Measurements from ENCODE around the gene PPP2R2D. TPM values are rescaled to one million over a fixed set of nuclear protein-coding genes. Genes with fewer than 3 reads are reported as not detected.
A peak's percentile ranks its signal among the peaks of the same experiment; 100 is the strongest.
"Not testable (repeated sequence)": the region's sequence is repeated elsewhere in the genome, so short reads cannot be mapped to it uniquely, and the experiment has no call there.

PPP2R2D gene
- total RNA-seq, 1 experiment from 2014 or later, result 35.1 TPM

DNA sequence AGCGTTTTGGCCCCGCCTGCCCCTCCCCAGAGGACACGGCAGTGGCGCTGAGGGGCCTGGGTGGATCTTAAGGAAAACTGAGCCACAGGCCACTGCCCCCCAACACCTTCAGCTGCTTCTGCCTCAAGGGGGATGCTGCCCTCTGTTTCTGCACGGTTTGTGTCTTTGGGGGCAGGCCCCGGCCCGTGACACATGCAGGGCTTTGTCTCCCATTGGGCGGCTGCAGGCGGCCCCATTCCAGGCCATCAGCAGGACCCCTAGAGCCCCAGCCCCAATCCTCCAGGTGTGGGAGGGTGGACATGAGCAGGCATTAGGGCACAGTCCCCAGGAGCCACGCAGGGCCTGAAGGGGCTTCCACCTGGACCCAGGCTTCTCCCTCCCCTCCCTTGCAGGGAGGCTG lies 25.3 kb upstream of the PPP2R2D start:
- no peak overlapping the region for H3K27ac ChIP-seq
- no peak for DNase-seq
- H3K36me3 ChIP-seq, result no peaks in the 10 kb centered on the region
- no peaks in the 10 kb centered on the region for H3K9me3 ChIP-seq (replicated peaks)
- no peaks in the 10 kb centered on the region for H3K27me3 ChIP-seq
- no peaks in the 10 kb centered on the region for H3K4me1 ChIP-seq
- no peak overlapping the region for H3K4me3 ChIP-seq

DNA sequence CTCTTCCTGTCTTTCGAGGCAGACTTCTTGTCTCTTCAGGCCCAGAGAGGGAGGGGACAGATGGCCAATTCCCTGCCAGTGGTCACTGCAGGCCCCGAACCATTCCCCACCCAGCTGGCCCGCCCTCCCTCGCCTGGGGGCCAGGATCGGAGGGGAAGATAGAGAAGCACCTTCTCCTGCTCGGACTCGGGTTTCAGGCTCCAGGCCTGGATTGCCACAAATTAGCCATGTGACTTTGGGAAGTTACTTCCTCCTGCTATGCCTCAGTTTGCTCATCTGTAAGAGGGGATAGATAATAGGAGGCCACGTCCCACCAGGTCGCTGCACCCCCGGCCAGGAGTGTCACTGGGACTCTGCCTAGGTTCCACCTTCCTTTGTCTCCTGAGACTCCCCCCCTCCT lies 24.8 kb upstream of the PPP2R2D start:
- Histone ChIP-seq H3K4me1 (no peaks in the 10 kb centered on the region), H3K27ac (no peak overlapping the region), H3K36me3 (no peaks in the 10 kb centered on the region), H3K4me3 (no peak overlapping the region), H3K9me3 (replicated peaks) (no peaks in the 10 kb centered on the region), H3K27me3 (no peaks in the 10 kb centered on the region)
- DNase-seq, result no peak

- no peaks in the 10 kb centered on the region for H3K36me3 ChIP-seq
- no peak overlapping the region for H3K4me3 ChIP-seq
- H3K4me1 ChIP-seq, result no peaks in the 10 kb centered on the region
- no peak overlapping the region for H3K27ac ChIP-seq
- H3K9me3 ChIP-seq (replicated peaks), result no peaks in the 10 kb centered on the region
- H3K27me3 ChIP-seq, result no peaks in the 10 kb centered on the region
- no peak for DNase-seq
Observed at GRCh38 chr10:131876508-131876907, 24.3 kb upstream of the PPP2R2D start.

DNA sequence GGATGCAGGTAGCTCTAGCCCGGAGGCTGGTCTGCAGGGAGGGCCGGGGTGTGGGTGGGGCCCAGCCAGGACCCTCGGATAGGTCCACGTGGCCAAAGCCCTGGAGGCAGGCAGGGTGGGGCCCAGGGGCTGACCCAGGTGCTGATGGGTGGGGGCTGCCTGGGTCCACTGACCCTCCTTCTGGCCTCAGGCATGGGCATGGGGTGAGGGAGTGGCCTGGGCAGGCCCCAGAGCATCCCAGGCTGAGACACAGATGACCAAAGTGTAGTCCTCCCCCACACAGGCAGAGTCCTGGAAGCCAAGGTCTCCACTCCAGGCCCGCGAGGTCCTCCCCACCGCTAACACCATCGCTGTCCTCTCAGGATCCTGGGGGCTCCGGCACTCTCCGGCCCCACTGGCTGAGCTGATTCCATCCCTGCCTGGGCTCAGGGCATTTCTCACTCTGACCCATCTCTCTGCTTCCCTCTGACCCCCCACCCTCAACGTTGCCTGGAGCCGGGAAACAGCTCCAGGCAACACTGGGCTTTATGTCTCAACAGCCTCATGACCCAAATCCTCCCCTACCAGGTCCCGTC lies 20.7 kb upstream of the PPP2R2D start:
- Histone ChIP-seq H3K27ac (no peak overlapping the region), H3K4me3 (no peak overlapping the region), H3K9me3 (replicated peaks) (no peaks in the 10 kb centered on the region), H3K27me3 (no peaks in the 10 kb centered on the region), H3K36me3 (no peaks in the 10 kb centered on the region), H3K4me1 (no peaks in the 10 kb centered on the region)
- DNase-seq, result no peak

GRCh38 chr10:131881104-131881880 lies 19.5 kb upstream of the PPP2R2D start:
- H3K4me1 ChIP-seq, result no peaks in the 10 kb centered on the region

DNA sequence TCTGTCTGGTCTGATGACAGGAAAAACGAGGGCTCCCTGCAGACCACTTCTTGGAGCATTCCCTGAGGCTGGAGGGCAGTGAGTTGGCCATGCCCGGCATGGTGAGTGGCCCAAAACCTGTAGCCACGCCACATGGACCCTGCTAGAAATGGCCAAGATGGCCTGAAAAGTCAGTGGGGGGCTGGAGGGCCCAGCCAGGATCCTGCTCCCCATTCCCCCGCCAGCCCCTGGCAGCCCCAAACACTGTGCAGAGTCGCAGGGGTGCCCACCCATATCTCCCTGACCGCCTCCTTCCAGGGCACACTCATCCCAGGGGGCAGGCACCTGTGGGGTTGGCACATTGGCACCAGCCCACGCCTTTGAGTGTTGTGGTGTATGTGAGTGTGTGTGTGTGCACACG lies 18.7 kb upstream of the PPP2R2D start:
- Histone ChIP-seq H3K4me1 (no peaks in the 10 kb centered on the region), H3K27ac (no peak overlapping the region), H3K27me3 (no peaks in the 10 kb centered on the region), H3K9me3 (replicated peaks) (no peaks in the 10 kb centered on the region), H3K4me3 (no peak overlapping the region), H3K36me3 (no peaks in the 10 kb centered on the region)
- no peak for DNase-seq

More at GRCh38 chr10:131881104-131881880, 19.5 kb upstream of the PPP2R2D start:
- Histone ChIP-seq H3K9me3 (replicated peaks) (no peaks in the 10 kb centered on the region), H3K36me3 (no peaks in the 10 kb centered on the region), H3K27me3 (no peaks in the 10 kb centered on the region), H3K4me3 (no peak overlapping the region), H3K27ac (no peak overlapping the region)
- no peak for DNase-seq

DNA sequence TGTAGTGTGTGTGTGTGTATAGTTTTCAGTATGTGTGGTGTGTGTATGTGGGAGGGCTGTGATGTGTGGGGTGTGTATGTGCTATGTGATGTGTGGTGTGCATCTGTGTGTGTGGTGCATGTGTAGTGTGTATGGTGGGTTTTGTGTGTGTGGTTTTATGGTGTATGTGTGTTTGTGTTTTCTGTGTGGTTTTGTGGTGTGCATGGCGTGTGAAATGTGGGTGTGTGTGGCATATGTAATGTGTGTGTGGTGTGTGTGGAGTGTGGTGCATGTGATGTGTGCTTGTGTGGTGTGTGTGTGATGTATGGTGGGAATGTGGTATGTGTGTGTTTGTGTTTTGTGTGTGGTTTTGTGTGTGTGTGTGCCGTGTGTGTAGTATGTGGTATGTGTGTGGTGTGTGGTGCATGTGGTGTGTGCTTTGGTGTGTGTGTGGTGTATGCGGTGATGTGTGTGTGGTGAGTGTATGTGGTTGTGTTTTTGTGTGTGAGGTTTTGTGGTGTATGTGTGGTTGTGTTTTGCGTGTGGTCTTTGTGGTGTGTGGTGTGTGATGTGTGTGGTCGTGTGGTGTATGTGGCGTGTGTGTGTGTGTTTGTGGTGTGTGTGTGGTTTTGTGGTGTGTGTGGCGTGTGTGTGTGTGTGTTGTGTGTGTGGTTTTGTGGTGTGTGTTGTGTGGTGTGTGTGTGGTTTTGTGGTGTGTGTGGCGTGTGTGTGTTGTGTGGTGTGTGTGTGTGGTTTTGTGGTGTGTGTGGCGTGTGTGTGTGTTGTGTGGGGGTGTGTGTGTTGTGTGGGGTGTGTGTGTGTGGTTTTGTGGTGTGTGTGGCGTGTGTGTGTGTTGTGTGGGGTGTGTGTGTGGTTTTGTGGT lies 18.0 kb upstream of the PPP2R2D start:
- Histone ChIP-seq H3K27me3 (no peaks in the 10 kb centered on the region), H3K9me3 (replicated peaks) (no peaks in the 10 kb centered on the region), H3K4me3 (no peak overlapping the region), H3K4me1 (no peaks in the 10 kb centered on the region), H3K36me3 (no peaks in the 10 kb centered on the region), H3K27ac (no peak overlapping the region)
- DNase-seq, result no peak

GRCh38 chr10:131883621-131884393 lies 17.0 kb upstream of the PPP2R2D start:
- not testable (repeated sequence) for H3K4me1 ChIP-seq; H3K9me3 ChIP-seq (replicated peaks); H3K27me3 ChIP-seq; DNase-seq; H3K36me3 ChIP-seq; H3K27ac ChIP-seq; H3K4me3 ChIP-seq

- H3K4me3 ChIP-seq, result no peak overlapping the region
- no peaks in the 10 kb centered on the region for H3K4me1 ChIP-seq
- peak; percentile 12 to 31 for DNase-seq
- H3K27me3 ChIP-seq, result no peaks in the 10 kb centered on the region
- no peaks in the 10 kb centered on the region for H3K9me3 ChIP-seq (replicated peaks)
- H3K36me3 ChIP-seq, result no peaks in the 10 kb centered on the region
- no peak overlapping the region for H3K27ac ChIP-seq
Observed at GRCh38 chr10:131885391-131886165, 15.2 kb upstream of the PPP2R2D start.

- H3K4me1 ChIP-seq, result no peaks in the 10 kb centered on the region
- H3K9me3 ChIP-seq (replicated peaks), result no peaks in the 10 kb centered on the region
- H3K27ac ChIP-seq, result no peak overlapping the region
- H3K4me3 ChIP-seq, result no peak overlapping the region
- H3K27me3 ChIP-seq, result no peaks in the 10 kb centered on the region
- H3K36me3 ChIP-seq, result no peaks in the 10 kb centered on the region
- no peak for DNase-seq
Observed at GRCh38 chr10:131886237-131886636, 14.6 kb upstream of the PPP2R2D start.

- H3K4me3 ChIP-seq, result no peak overlapping the region
- H3K9me3 ChIP-seq (replicated peaks), result no peaks in the 10 kb centered on the region
- DNase-seq, result no peak
- no peak overlapping the region for H3K27ac ChIP-seq
- H3K27me3 ChIP-seq, result no peaks in the 10 kb centered on the region
- no peaks in the 10 kb centered on the region for H3K36me3 ChIP-seq
- H3K4me1 ChIP-seq, result no peaks in the 10 kb centered on the region
Observed at GRCh38 chr10:131888186-131888604, 12.6 kb upstream of the PPP2R2D start.

DNA sequence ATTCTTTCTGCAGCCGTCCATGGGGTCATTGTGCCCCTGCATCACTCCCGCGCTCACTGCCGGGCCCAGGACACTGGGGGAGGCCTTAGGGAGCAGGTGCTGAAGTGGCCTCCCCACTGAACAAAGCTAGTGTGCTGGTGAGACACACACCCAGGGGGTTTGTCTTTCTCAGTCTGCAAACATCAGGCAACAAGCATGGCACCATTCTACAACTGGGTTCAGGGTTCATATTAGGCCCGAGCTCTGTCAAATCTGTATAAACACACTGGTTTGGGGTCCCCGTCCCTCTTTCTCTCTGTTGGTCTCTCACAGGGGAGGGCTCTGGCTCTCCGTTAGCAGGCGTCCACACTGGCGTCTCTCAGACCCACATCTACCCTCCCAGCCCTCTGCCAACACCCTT lies 11.1 kb upstream of the PPP2R2D start:
- no peak for DNase-seq
- no peak overlapping the region for H3K4me3 ChIP-seq
- H3K36me3 ChIP-seq, result no peaks in the 10 kb centered on the region
- H3K27ac ChIP-seq, result no peak overlapping the region
- no peaks in the 10 kb centered on the region for H3K4me1 ChIP-seq
- no peaks in the 10 kb centered on the region for H3K27me3 ChIP-seq
- H3K9me3 ChIP-seq (replicated peaks), result no peaks in the 10 kb centered on the region

DNA sequence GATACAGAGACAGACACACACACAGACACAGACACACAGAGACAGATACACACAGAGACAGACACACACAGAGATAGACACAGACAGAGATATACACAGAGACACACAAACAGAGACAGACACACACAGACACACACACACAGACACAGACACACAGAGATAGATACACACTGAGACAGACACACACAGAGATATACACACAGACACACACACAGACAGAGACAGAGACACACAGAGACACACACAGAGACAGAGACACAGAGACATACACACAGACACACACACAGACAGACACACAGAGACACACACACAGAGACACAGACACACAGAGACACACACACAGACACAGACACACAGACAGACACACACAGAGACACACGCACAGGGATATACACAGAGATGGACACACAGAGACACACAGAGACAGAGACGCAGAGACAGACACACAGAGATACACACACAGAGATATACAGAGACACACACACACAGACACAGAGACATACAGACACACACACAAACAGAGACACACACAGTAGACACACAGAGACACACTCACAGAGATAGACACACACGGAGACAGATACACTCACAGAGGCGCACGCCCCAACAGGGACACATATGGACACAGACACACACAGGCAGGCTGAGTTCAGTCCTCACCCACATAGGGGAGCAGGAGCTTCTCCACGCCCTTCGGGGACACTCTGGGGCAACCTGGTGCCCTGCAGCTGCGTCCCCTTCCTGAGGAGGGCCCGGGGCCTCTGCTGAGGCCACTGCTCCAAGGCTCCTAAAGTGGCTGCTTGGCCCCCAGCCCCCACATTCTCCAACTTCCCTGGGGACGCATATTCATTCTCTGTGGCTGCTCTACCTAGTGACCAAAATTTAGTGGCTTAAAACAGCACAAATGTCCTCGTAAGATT lies 10.3 kb upstream of the PPP2R2D start:
- H3K4me1 ChIP-seq, result no peaks in the 10 kb centered on the region
- H3K4me3 ChIP-seq, result no peak overlapping the region
- no peaks in the 10 kb centered on the region for H3K9me3 ChIP-seq (replicated peaks)
- H3K27ac ChIP-seq, result no peak overlapping the region
- no peaks in the 10 kb centered on the region for H3K36me3 ChIP-seq
- H3K27me3 ChIP-seq, result no peaks in the 10 kb centered on the region
- DNase-seq, result no peak

Data from SJCRH30 (cell line).